NB4 (cell line): ENCODE results near the gene GPD1L.

Source experiments
- DNase-seq: peaks from one replicate; pipeline ENCODE4 v3.0.0; 2010; ENCODE audit warnings: low read depth
- H3K4me3 ChIP-seq: one replicate; pipeline ENCODE4 v1.5.1; 2011; ENCODE audit warnings: mild to moderate bottlenecking, low read depth, low read length, moderate library complexity
- MAX ChIP-seq: IDR thresholded peaks from 2 replicates; pipeline ENCODE4 v1.6.1; 2011; ENCODE audit warnings: low read depth, low read length
- MYC ChIP-seq: IDR thresholded peaks from 2 replicates; pipeline ENCODE4 v1.6.1; 2011; ENCODE audit warnings: low read depth, low read length
- POLR2A ChIP-seq: IDR thresholded peaks from 2 replicates; pipeline ENCODE4 v1.6.1; 2011; ENCODE audit warnings: mild to moderate bottlenecking; ENCODE audit not compliant: insufficient read length; ENCODE audit errors: extremely low read depth
- TF ChIP-seq, protein P1 (sequence below): IDR thresholded peaks from one replicate; pipeline ENCODE4 v1.5.1; 2012; ENCODE audit warnings: low read depth, low read length

Gene GPD1L

GRCh38 chr3:32129832-32130231 lies 23.4 kb downstream of the GPD1L start:
- no peak for TF ChIP-seq MYC
- no peak for TF ChIP-seq POLR2A
- TF ChIP-seq, protein P1, sequence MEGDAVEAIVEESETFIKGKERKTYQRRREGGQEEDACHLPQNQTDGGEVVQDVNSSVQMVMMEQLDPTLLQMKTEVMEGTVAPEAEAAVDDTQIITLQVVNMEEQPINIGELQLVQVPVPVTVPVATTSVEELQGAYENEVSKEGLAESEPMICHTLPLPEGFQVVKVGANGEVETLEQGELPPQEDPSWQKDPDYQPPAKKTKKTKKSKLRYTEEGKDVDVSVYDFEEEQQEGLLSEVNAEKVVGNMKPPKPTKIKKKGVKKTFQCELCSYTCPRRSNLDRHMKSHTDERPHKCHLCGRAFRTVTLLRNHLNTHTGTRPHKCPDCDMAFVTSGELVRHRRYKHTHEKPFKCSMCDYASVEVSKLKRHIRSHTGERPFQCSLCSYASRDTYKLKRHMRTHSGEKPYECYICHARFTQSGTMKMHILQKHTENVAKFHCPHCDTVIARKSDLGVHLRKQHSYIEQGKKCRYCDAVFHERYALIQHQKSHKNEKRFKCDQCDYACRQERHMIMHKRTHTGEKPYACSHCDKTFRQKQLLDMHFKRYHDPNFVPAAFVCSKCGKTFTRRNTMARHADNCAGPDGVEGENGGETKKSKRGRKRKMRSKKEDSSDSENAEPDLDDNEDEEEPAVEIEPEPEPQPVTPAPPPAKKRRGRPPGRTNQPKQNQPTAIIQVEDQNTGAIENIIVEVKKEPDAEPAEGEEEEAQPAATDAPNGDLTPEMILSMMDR = no peak
- no peak for TF ChIP-seq MAX

GRCh38 chr3:32132121-32132520 lies 25.7 kb downstream of the GPD1L start:
- no peak overlapping the region for H3K4me3 ChIP-seq
- no peak for DNase-seq
- TF ChIP-seq, protein P1 = no peak
- TF ChIP-seq MYC (no peak), POLR2A (no peak), MAX (no peak)

More at GRCh38 chr3:32129832-32130231, 23.4 kb downstream of the GPD1L start:
- H3K4me3 ChIP-seq = no peak overlapping the region
- DNase-seq = no peak

DNA sequence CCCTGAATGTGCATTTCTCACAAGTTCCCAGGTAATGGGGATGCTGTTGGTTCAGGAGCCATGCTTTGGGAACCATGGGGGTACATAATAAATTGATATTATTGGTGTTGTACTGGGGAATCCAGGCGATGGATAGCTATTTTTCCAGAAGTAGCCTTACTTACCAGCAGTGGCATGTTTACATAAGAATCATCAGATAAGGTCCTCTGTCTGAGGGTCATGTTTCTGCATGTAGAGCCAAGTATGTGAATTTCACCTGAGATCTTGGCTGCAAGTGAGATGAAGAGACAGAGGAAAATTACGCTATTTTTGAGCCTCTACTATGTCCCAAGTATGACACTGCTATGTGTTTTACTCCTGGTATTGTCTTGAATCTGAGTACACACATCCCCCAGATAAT lies 26.3 kb downstream of the GPD1L start:
- TF ChIP-seq MAX = no peak
- no peak for TF ChIP-seq POLR2A
- TF ChIP-seq MYC = no peak
- TF ChIP-seq, protein P1 = no peak
- no peak overlapping the region for H3K4me3 ChIP-seq
- DNase-seq = no peak

GRCh38 chr3:32136703-32137102 lies 30.3 kb downstream of the GPD1L start:
- no peak for TF ChIP-seq MAX
- TF ChIP-seq, protein P1 = no peak
- no peak for TF ChIP-seq POLR2A
- no peak for TF ChIP-seq MYC
- no peak overlapping the region for H3K4me3 ChIP-seq
- no peak for DNase-seq

GRCh38 chr3:32137870-32138269 lies 31.4 kb downstream of the GPD1L start:
- TF ChIP-seq POLR2A (no peak), MYC (no peak), MAX (no peak)
- TF ChIP-seq, protein P1 = no peak
- no peak overlapping the region for H3K4me3 ChIP-seq
- DNase-seq = no peak

GRCh38 chr3:32138545-32139104 lies 32.2 kb downstream of the GPD1L start:
- TF ChIP-seq MYC (no peak), POLR2A (no peak), MAX (no peak)
- TF ChIP-seq, protein P1 = no peak
- H3K4me3 ChIP-seq = no peak overlapping the region
- DNase-seq = no peak
